ENCODE data around the gene LGALS13. TPM values are rescaled to one million over a fixed set of nuclear protein-coding genes. Genes with fewer than 3 reads are reported as not detected.

LGALS13 gene
- not detected for total RNA-seq
- polyA plus RNA-seq = not detected
- long read RNA-seq, donor 1 = 0 reads
- long read RNA-seq, donor 2 = 0 reads
- long read RNA-seq, donor 3 = 0 reads
- long read RNA-seq, donor 4 = 0 reads
- long read RNA-seq, donor 5 = 0 reads
- long read RNA-seq, donor 6 = 0 reads
- long read RNA-seq, donor 7 = 0 reads
- long read RNA-seq, donor 8 = 0 reads
- long read RNA-seq, donor 9 = 0 reads
- long read RNA-seq, donor 10 = 0 reads

GRCh38 chr19:39602224-39602623 is at the start of gene LGALS13:
Gene LGALS13 (plus strand): TSS chr19:39602524. CDS start chr19:39602569, 45 bp downstream.
- no peaks in the 10 kb centered on the region for H3K36me3 ChIP-seq
- peaks cover 0 to 41% (median 7%) of the 10 kb centered on the region in 3 donors for H3K27me3 ChIP-seq
- peaks cover 0 to 14% (median 10%) of the 10 kb centered on the region in 4 donors for H3K9me3 ChIP-seq
- intact Hi-C loops (cut with DNase I; ENCODE audit: low total_unique reads) = no loop called here
- WGBS, 5 donors = 20 to 35% (median 31%) methylated on average over 5 of the region's 5 CpGs
- no peak for DNase-seq
- TF ChIP-seq CTCF (IDR thresholded peaks at IDR 0.05) (no peak), POLR2A (IDR thresholded peaks at IDR 0.05) (no peak), EP300 (IDR thresholded peaks at IDR 0.05) (no peak), POLR2AphosphoS5 (IDR thresholded peaks at IDR 0.05) (no peak)
- no peak within 1 kb of the TSS for H3K4me3 ChIP-seq
- H3K27ac ChIP-seq = no peak within 1 kb of the TSS
- H3K4me1 ChIP-seq = no peaks in the 10 kb centered on the region

GRCh38 chr19:39553082-39553652 is 49.2 kb upstream of the LGALS13 start:
- 59 to 72% (median 67%) methylated on average over 6 to 7 of the region's 7 CpGs for WGBS, 5 donors
- Histone ChIP-seq H3K27ac (no peak overlapping the region), H3K4me1 (peaks cover 0 to 13% (median 3%) of the 10 kb centered on the region in 4 donors), H3K9me3 (no peaks in the 10 kb centered on the region), H3K27me3 (peaks cover 0 to 12% (median 0%) of the 10 kb centered on the region in 3 donors), H3K4me3 (no peak overlapping the region), H3K36me3 (no peaks in the 10 kb centered on the region)
- DNase-seq = no peak
- intact Hi-C loops (cut with DNase I; ENCODE audit: low total_unique reads) = no loop called here
- TF ChIP-seq EP300 (IDR thresholded peaks at IDR 0.05) (no peak), POLR2A (IDR thresholded peaks at IDR 0.05) (no peak), CTCF (IDR thresholded peaks at IDR 0.05) (no peak), POLR2AphosphoS5 (IDR thresholded peaks at IDR 0.05) (no peak)

GRCh38 chr19:39554701-39555311 is 47.5 kb upstream of the LGALS13 start:
- Histone ChIP-seq H3K27ac (no peak overlapping the region), H3K9me3 (no peaks in the 10 kb centered on the region), H3K27me3 (peaks cover 0 to 12% (median 0%) of the 10 kb centered on the region in 3 donors), H3K4me1 (peaks cover 0 to 17% (median 5%) of the 10 kb centered on the region in 4 donors), H3K36me3 (no peaks in the 10 kb centered on the region), H3K4me3 (no peak overlapping the region)
- intact Hi-C loops (cut with DNase I; ENCODE audit: low total_unique reads) = loop anchor here (5.0 kb wide), 1 partner anchor 117 kb away; no protein-coding TSS in a partner anchor
- TF ChIP-seq POLR2AphosphoS5 (IDR thresholded peaks at IDR 0.05) (no peak), CTCF (IDR thresholded peaks at IDR 0.05) (no peak), POLR2A (IDR thresholded peaks at IDR 0.05) (no peak), EP300 (IDR thresholded peaks at IDR 0.05) (no peak)
- no peak for DNase-seq
- 59 to 71% (median 61%) methylated on average over 4 of the region's 4 CpGs for WGBS, 5 donors

- TF ChIP-seq POLR2AphosphoS5 (IDR thresholded peaks at IDR 0.05) (no peak), CTCF (IDR thresholded peaks at IDR 0.05) (no peak), EP300 (IDR thresholded peaks at IDR 0.05) (no peak), POLR2A (IDR thresholded peaks at IDR 0.05) (no peak)
- H3K27me3 ChIP-seq = peaks cover 0 to 12% (median 0%) of the 10 kb centered on the region in 3 donors
- H3K9me3 ChIP-seq = no peaks in the 10 kb centered on the region
- intact Hi-C loops (cut with DNase I; ENCODE audit: low total_unique reads) = loop anchor here (5.0 kb wide), 1 partner anchor 116 kb away; no protein-coding TSS in a partner anchor
- no peak for DNase-seq
- no peak overlapping the region for H3K4me3 ChIP-seq
- H3K4me1 ChIP-seq = peaks cover 0 to 17% (median 5%) of the 10 kb centered on the region in 4 donors
- H3K27ac ChIP-seq = no peak overlapping the region
- no peaks in the 10 kb centered on the region for H3K36me3 ChIP-seq
- 28 to 48% (median 47%) methylated on average over 1 of the region's 1 CpG for WGBS, 5 donors
Observed at GRCh38 chr19:39555883-39556282, 46.4 kb upstream of the LGALS13 start.

Data from stomach (tissue), 19 donors.